Karpas-422 (cell line): Measurements from ENCODE around the gene SLC12A6. TPM values are rescaled to one million over a fixed set of nuclear protein-coding genes. Genes with fewer than 3 reads are reported as not detected.

ENCODE experiments used
- DNase-seq: peaks from one replicate; pipeline ENCODE4 v3.0.0-alpha.2; 2015
- H2AFZ ChIP-seq: fragments of 200-600 bp; sonication (generic); 2 replicates; pipeline ENCODE4 v1.6.1; 2014; ENCODE audit warnings: antibody characterized with exemption, low read length, mixed read lengths
- H3K27ac ChIP-seq: fragments of 200-600 bp; sonication (generic); 2 replicates; pipeline ENCODE4 v1.5.1; 2014; ENCODE audit warnings: mild to moderate bottlenecking, low read length, moderate library complexity
- H3K27me3 ChIP-seq: fragments of 200-600 bp; sonication (generic); 2 replicates; pipeline ENCODE4 v1.6.1; 2014; ENCODE audit warnings: low read length, mixed read lengths
- H3K36me3 ChIP-seq: fragments of 200-600 bp; sonication (generic); 2 replicates; pipeline ENCODE4 v1.6.1; 2014; ENCODE audit warnings: low read length, mixed read lengths; ENCODE audit not compliant: insufficient read depth
- H3K4me1 ChIP-seq: fragments of 200-600 bp; sonication (generic); 2 replicates; pipeline ENCODE4 v1.6.1; 2014; ENCODE audit warnings: mild to moderate bottlenecking, low read length, mixed read lengths
- H3K4me2 ChIP-seq: fragments of 200-600 bp; sonication (generic); 2 replicates; pipeline ENCODE4 v1.6.1; 2014; ENCODE audit warnings: low read length, low read depth, mild to moderate bottlenecking; ENCODE audit not compliant: poor library complexity, severe bottlenecking
- H3K4me3 ChIP-seq: fragments of 200-600 bp; sonication (generic); 2 replicates; pipeline ENCODE4 v1.5.1; 2014; ENCODE audit warnings: mild to moderate bottlenecking, antibody characterized with exemption, low read length, mixed read lengths
- H3K79me2 ChIP-seq: fragments of 200-600 bp; sonication (generic); 2 replicates; pipeline ENCODE4 v1.6.1; 2014; ENCODE audit warnings: mild to moderate bottlenecking, low read length, mixed read lengths
- H3K9ac ChIP-seq: fragments of 200-600 bp; sonication (generic); 2 replicates; pipeline ENCODE4 v1.6.0; 2014; ENCODE audit warnings: low read length
- H3K9me2 ChIP-seq: fragments of 200-600 bp; sonication (generic), shearing (Covaris generic); replicated peaks from 2 replicates; pipeline ENCODE4 v1.6.0; 2014; ENCODE audit warnings: mild to moderate bottlenecking, low read length, moderate library complexity; ENCODE audit not compliant: insufficient read depth
- H3K9me3 ChIP-seq: fragments of 300-700, 200-600 bp; sonication (generic); 2 replicates; pipeline ENCODE4 v1.6.1; 2014; ENCODE audit warnings: low read length, mixed read lengths
- H4K20me1 ChIP-seq: fragments of 200-600 bp; sonication (generic); 2 replicates; pipeline ENCODE4 v1.6.1; 2014; ENCODE audit warnings: mild to moderate bottlenecking, antibody characterized with exemption, low read length, low read depth; ENCODE audit not compliant: insufficient read depth
- total RNA-seq: library from RNA; depleted of rRNA; stranded (reverse); fragments of >200 nt; shearing (Covaris generic); gene quantifications from 2 replicates; pipeline ENCODE4 v1.2.3, GENCODE V29; 2014; ENCODE audit warnings: low replicate concordance

SLC12A6 gene
- total RNA-seq, 1 experiment from 2014 or later: 1.6 TPM

DNA sequence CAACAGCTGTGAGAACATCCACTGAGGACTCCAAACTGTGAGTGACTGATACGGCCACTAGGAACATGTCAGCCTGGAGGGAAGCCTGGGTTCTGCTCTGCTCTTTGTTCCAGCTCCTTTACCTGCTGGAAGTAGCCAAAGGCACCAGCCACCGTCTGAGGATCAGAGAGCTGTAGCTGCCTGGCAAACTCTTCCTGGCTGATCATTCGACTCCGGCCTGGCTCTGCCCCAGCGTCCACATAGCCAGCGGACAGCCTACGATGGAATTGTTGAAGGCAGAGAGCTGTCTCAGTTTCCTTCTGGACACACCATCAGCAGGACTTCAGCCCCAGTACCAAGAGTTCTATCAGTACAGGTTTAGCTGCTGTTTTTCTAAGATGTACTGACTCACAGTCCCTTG lies 23.7 kb upstream of the SLC12A6 start:
- Histone ChIP-seq H3K9me3 (no peaks in the 10 kb centered on the region), H3K9me2 (no peaks in the 10 kb centered on the region), H3K79me2 (peaks cover 22% of the 10 kb centered on the region), H3K4me1 (peaks cover 14% of the 10 kb centered on the region), H3K27me3 (no peaks in the 10 kb centered on the region), H2AFZ (no peak overlapping the region), H3K4me2 (no peak overlapping the region), H4K20me1 (peaks cover 4% of the 10 kb centered on the region; the same call in 1 of the 2 replicates), H3K9ac (no peak overlapping the region), H3K36me3 (peaks cover 19% of the 10 kb centered on the region; the same call in 1 of the 2 replicates), H3K27ac (no peak overlapping the region), H3K4me3 (no peak overlapping the region)
- DNase-seq: no peak

DNA sequence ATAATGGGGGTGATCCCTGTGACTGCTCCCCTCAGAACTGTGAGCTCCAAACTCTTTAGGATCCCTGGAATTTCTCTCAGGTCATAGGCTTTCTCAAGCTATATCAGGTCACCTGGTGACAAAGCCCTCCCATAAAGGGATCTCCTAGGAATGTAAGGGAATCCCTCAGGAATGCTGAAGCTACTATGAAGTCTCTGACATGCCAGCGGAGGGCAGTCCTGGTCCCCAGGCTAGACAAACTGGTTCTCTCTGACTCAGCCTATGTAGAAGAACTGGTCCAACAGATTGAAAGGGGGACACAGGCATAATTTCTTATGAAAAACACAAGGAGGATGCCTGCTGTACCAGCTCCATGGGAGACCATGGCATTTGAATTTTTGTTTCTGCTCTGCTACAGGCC lies 22.7 kb upstream of the SLC12A6 start:
- Histone ChIP-seq H3K4me1 (peaks cover 5% of the 10 kb centered on the region), H4K20me1 (peaks cover 4% of the 10 kb centered on the region; the same call in 1 of the 2 replicates), H3K4me2 (no peak overlapping the region), H2AFZ (no peak overlapping the region), H3K4me3 (no peak overlapping the region), H3K36me3 (peaks cover 19% of the 10 kb centered on the region; the same call in 1 of the 2 replicates), H3K9me2 (no peaks in the 10 kb centered on the region), H3K79me2 (peaks cover 12% of the 10 kb centered on the region), H3K27me3 (no peaks in the 10 kb centered on the region), H3K9me3 (no peaks in the 10 kb centered on the region), H3K27ac (no peak overlapping the region), H3K9ac (no peak overlapping the region)
- no peak for DNase-seq

DNA sequence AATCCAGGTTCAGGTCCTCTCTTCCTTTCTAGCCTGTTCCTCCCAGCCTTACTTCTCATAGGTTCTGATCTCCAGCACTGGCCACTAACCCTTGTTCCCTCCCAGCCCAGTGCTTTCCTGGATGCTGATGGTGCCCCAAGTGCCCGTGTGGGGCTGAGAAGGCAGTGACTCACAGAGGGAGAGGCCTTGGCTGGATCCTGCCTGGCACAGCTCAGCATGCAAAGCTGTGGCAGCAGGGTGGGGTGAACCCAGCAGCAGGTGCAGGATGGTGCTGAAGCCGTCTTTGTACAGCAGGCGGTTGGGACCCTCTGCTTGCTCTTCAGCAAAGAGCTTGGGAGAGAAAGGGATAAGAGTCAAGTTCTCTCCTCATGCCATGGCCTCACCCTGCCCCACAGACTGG lies 21.8 kb upstream of the SLC12A6 start:
- Histone ChIP-seq H3K36me3 (peaks cover 19% of the 10 kb centered on the region; the same call in 1 of the 2 replicates), H3K9me3 (no peaks in the 10 kb centered on the region), H3K27me3 (no peaks in the 10 kb centered on the region), H3K4me1 (no peaks in the 10 kb centered on the region), H3K9ac (no peak overlapping the region), H3K27ac (no peak overlapping the region), H3K9me2 (no peaks in the 10 kb centered on the region), H4K20me1 (no peaks in the 10 kb centered on the region; the same call in 1 of the 2 replicates), H2AFZ (no peak overlapping the region), H3K79me2 (peaks cover 4% of the 10 kb centered on the region; the same call in 1 of the 2 replicates), H3K4me2 (no peak overlapping the region), H3K4me3 (no peak overlapping the region)
- no peak for DNase-seq

DNA sequence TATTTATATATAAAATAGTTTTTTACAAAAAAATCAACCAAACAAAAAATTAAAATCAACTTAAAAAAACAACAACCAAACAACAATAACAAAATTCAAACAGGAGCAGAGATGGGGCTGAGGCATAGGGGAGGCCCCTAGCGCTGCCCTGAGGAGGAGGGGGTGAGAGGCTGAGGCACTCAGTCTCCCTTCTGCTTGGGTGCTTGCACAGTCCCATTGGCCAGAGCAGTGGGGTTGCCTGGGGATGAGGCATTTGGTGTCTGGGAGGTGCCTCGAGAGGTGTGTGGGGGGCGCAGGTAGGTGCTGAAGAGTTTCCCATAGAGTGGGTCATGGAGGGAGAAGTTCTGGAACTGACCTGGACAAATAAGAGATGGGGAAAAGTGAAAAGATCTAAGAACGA lies 21.4 kb upstream of the SLC12A6 start:
- Histone ChIP-seq H3K4me2 (no peak overlapping the region), H2AFZ (no peak overlapping the region), H3K4me1 (no peaks in the 10 kb centered on the region), H4K20me1 (no peaks in the 10 kb centered on the region; the same call in 1 of the 2 replicates), H3K36me3 (peaks cover 19% of the 10 kb centered on the region; the same call in 1 of the 2 replicates), H3K9ac (no peak overlapping the region), H3K9me3 (no peaks in the 10 kb centered on the region), H3K79me2 (peaks cover 2% of the 10 kb centered on the region; the same call in 1 of the 2 replicates), H3K9me2 (no peaks in the 10 kb centered on the region), H3K27ac (no peak overlapping the region), H3K4me3 (no peak overlapping the region), H3K27me3 (no peaks in the 10 kb centered on the region)
- DNase-seq: no peak

DNA sequence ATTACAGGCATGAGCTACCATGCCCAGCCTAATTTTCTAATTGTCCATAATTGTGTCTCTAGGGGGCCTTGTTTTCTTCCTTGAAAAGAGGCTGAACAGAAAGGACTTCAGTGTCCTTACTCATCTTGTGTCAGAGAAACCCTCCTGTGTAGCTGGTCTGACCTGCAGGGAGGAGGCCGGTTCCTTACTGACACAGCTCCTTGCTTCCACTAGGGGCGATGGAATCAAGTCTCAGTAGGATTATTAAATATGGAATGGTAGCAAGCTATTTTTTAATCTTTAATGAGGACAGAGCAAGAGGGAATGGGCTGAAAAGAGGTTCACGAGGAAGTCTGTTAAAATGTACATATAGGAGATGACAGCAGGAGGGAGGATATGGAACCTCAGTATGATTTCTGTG lies 20.8 kb upstream of the SLC12A6 start:
- H3K4me2 ChIP-seq: no peak overlapping the region
- H3K4me1 ChIP-seq: no peaks in the 10 kb centered on the region
- H3K36me3 ChIP-seq: peaks cover 17% of the 10 kb centered on the region; the same call in 1 of the 2 replicates
- no peaks in the 10 kb centered on the region for H3K79me2 ChIP-seq
- H3K27ac ChIP-seq: no peak overlapping the region
- H3K27me3 ChIP-seq: no peaks in the 10 kb centered on the region
- no peak overlapping the region for H3K4me3 ChIP-seq
- H3K9ac ChIP-seq: no peak overlapping the region
- H3K9me2 ChIP-seq: no peaks in the 10 kb centered on the region
- no peaks in the 10 kb centered on the region; the same call in 1 of the 2 replicates for H4K20me1 ChIP-seq
- H3K9me3 ChIP-seq: no peaks in the 10 kb centered on the region
- no peak for DNase-seq
- H2AFZ ChIP-seq: no peak overlapping the region

DNA sequence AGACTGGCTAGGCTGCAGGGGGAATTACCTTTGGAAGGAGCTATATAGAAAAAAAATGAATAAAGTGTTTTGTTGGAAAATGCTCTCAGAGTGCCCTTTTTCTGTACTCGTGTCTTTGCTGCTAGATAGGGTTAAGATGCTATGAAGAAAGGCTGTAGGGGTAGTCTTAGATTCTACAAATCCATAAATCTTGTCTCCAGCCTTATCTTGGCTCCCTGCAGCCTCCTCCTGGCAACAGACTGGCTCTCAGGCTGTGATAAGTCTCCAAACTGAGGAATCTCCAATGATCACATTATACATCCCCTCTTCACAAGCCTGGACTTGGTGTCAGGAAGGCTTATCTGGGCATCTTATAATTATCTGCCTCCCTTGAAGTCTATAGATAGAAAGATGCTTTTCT lies 20.1 kb upstream of the SLC12A6 start:
- no peak overlapping the region for H3K4me3 ChIP-seq
- no peaks in the 10 kb centered on the region for H3K9me3 ChIP-seq
- H3K27me3 ChIP-seq: no peaks in the 10 kb centered on the region
- no peaks in the 10 kb centered on the region; the same call in 1 of the 2 replicates for H4K20me1 ChIP-seq
- H3K36me3 ChIP-seq: peaks cover 15% of the 10 kb centered on the region; the same call in 1 of the 2 replicates
- no peak for DNase-seq
- no peak overlapping the region for H3K9ac ChIP-seq
- no peaks in the 10 kb centered on the region for H3K9me2 ChIP-seq
- no peaks in the 10 kb centered on the region for H3K4me1 ChIP-seq
- H3K4me2 ChIP-seq: no peak overlapping the region
- H3K79me2 ChIP-seq: no peaks in the 10 kb centered on the region
- H3K27ac ChIP-seq: no peak overlapping the region
- H2AFZ ChIP-seq: no peak overlapping the region

DNA sequence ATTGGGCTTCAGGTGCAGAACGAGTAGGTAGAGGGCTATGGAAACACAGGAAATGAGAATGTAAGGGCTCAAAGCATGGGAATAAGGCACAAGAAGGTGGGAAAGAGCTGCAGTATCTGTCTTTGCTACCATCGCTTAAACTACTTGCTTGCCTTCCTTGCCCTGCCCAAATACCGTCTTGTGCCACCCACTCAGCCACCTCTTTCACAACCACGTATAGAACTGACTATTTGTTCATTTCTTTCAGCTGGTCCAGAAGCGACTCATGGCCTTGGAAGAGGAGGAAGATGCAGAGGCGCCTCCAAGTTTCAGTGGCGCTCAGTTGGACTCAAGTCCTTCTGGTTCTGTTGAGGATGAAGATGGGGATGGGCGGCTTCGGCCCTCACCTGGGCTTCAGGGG lies 17.7 kb upstream of the SLC12A6 start:
- H2AFZ ChIP-seq: no peak overlapping the region
- H4K20me1 ChIP-seq: no peaks in the 10 kb centered on the region
- no peak overlapping the region for H3K27ac ChIP-seq
- DNase-seq: no peak
- H3K9me3 ChIP-seq: no peaks in the 10 kb centered on the region
- no peaks in the 10 kb centered on the region for H3K9me2 ChIP-seq
- no peak overlapping the region for H3K4me2 ChIP-seq
- H3K27me3 ChIP-seq: no peaks in the 10 kb centered on the region
- no peaks in the 10 kb centered on the region for H3K79me2 ChIP-seq
- H3K36me3 ChIP-seq: peaks cover 6% of the 10 kb centered on the region; the same call in 1 of the 2 replicates
- H3K9ac ChIP-seq: no peak overlapping the region
- H3K4me3 ChIP-seq: no peak overlapping the region
- H3K4me1 ChIP-seq: no peaks in the 10 kb centered on the region

DNA sequence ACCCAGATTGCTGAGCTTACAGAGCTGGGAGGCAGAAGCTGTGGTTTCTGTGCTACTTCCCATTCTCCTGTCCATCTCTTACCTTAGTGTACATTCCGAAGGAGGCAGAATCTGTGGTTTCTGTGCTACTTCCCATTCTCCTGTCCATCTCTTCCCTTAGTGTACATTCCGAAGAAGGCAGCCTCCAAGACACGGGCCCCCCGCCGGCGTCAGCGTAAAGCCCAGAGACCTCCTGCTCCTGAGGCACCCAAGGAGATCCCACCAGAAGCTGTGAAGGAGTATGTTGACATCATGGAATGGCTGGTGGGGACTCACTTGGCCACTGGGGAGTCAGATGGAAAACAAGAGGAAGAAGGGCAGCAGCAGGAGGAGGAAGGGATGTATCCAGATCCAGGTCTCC lies 16.7 kb upstream of the SLC12A6 start:
- H3K4me2 ChIP-seq: no peak overlapping the region
- H3K9ac ChIP-seq: no peak overlapping the region
- H3K4me3 ChIP-seq: no peak overlapping the region

More for the DNA sequence above, 16.7 kb upstream of the SLC12A6 start:
- Histone ChIP-seq H3K9me2 (no peaks in the 10 kb centered on the region), H3K27me3 (no peaks in the 10 kb centered on the region), H3K27ac (no peak overlapping the region), H4K20me1 (no peaks in the 10 kb centered on the region), H3K36me3 (no peaks in the 10 kb centered on the region), H2AFZ (no peak overlapping the region), H3K9me3 (no peaks in the 10 kb centered on the region), H3K79me2 (no peaks in the 10 kb centered on the region), H3K4me1 (no peaks in the 10 kb centered on the region)
- no peak for DNase-seq
